ENCODE data around the gene ADAT1. TPM values are rescaled to one million over a fixed set of nuclear protein-coding genes. Genes with fewer than 3 reads are reported as not detected.
"Not testable (repeated sequence)": the region's sequence is repeated elsewhere in the genome, so short reads cannot be mapped to it uniquely, and the experiment has no call there.

Gene ADAT1
- total RNA-seq, 2 experiments from 2014 or later = 60.3 to 66.1 TPM

DNA sequence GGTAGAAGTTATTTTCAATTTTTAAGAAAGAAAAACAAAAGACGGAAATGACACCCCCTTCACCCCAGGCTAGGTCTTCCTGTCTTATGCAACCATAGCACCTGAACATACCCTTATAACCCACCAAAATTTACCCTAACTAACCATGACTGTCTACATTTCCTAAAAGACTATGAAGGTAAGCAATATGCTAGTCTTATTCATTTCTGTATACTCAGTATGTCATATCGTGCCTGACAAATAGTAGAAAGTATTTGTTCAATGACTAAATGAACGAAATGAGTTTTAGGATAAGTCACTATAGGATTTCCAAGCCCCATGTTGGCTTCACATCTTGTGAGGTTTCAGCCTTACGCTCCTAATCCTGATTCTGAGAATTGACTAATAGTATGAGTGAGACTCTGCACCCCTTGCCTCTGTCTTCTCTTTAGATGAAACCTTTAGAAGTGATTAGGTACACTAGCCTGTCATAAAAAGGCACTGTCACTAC lies 6.5 kb downstream of the ADAT1 start:
- no peak for DNase-seq
- peak overlapping the region; percentile 43 for H3K4me3 Mint-ChIP-seq
- CTCF ChIA-PET = no interaction called here
- H3K27ac Mint-ChIP-seq = peak overlapping the region; percentile 89
- H3K27me3 Mint-ChIP-seq = no peaks in the 10 kb centered on the region
- peaks cover 38% of the 10 kb centered on the region for H3K4me1 Mint-ChIP-seq
- no peaks in the 10 kb centered on the region for H3K9me3 Mint-ChIP-seq
- POLR2A ChIA-PET = no interaction called here
- H3K36me3 Mint-ChIP-seq (ENCODE audit: low read depth) = peaks cover 67% of the 10 kb centered on the region

DNA sequence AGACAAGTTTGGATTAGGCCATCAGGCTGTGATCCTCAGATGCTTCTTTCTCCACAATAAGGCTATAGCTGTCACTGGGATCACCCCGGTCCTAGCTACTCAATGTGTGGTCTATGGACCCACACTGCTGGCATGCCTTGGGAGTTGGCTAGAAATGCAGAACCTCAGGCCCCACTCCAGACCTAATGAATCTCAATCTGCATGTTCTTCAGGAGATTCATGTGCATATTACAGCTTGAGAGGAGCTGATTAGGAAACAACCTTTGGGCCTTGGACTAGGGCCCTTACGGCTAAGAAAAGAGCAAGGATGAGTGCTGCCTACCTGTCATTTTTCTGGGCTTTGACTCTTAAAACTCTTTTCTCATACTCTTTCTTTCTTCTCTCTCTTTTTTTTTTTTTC lies 7.5 kb downstream of the ADAT1 start:
- H3K4me1 Mint-ChIP-seq = peaks cover 28% of the 10 kb centered on the region
- no peak overlapping the region for H3K4me3 Mint-ChIP-seq
- H3K27me3 Mint-ChIP-seq = no peaks in the 10 kb centered on the region
- H3K36me3 Mint-ChIP-seq (ENCODE audit: low read depth) = peaks cover 67% of the 10 kb centered on the region
- no peaks in the 10 kb centered on the region for H3K9me3 Mint-ChIP-seq
- CTCF ChIA-PET = interaction anchor here (0.6 to 0.7 kb wide), 2 partner anchors 20 to 344 kb away, joined by 3 to 4 read pairs; no protein-coding TSS in a partner anchor
- POLR2A ChIA-PET = interaction anchor here (0.7 kb wide), 1 partner anchor 42 kb away, joined by 7 read pairs; no protein-coding TSS in a partner anchor
- DNase-seq = no peak
- H3K27ac Mint-ChIP-seq = peak overlapping the region; percentile 89

DNA sequence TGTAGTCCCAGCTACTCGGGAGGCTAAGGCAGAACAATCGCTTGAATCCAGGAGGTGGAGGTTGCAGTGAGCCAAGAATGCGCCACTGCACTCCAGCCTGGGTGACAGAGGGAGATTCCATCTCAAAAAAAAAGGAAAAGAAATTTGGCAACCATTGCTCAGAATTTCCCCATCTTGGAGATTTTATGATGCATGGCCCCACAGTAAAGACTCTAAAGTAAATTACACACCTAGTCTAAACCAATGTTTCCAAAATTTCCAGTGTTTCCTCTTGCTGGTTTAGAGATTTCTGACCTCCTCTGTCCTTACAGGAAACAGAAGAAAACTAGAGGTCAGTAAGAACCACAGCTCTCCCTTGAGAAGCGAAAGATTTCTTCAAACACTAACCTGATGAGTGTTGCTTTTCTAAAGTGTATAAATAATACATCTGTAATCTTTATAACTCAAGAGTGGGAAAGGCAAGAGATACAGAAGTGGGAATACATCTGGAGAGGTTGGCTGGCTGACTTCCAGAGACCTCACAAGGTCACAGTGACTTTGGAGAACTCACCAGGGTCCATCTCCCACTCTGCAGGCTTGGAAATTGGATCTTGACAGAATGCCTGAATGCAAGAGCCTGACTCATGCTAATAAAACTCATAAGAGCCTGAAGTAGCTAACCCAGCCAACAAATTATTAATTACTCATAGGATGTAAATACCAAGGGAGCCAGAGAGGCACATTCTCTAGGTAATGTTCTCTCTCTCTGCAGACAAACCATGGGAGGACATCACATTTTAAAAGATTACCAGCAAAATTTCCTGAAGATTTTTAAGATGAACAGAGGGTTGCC lies 8.8 kb downstream of the ADAT1 start:
- no peak for DNase-seq
- Mint-ChIP-seq H3K27me3 (no peaks in the 10 kb centered on the region), H3K27ac (no peak overlapping the region), H3K9me3 (no peaks in the 10 kb centered on the region), H3K4me1 (peaks cover 22% of the 10 kb centered on the region), H3K36me3 (ENCODE audit: low read depth) (peaks cover 64% of the 10 kb centered on the region), H3K4me3 (no peak overlapping the region)
- ChIA-PET CTCF (no interaction called here), POLR2A (interaction anchor here (0.7 kb wide), 2 partner anchors 49 to 505 kb away, joined by 3 to 4 read pairs; no protein-coding TSS in a partner anchor)

DNA sequence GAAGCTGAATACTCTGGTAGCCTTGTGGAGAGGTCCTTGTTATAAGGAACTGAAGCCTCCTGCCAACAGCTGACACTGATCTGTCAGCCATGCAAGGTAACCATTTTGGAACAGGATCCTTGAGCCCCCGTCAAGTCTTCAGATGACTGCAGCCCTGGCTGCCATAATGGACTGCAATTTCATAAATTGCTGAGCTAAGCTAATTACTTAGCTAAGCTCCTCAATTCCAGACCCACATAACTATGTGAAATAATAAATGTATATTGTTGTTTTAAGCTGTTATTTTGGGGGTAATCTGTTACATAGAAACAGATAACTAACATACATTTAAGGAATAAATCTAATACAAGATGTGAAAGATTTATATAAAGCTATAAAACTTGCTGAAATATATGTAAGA lies 16.6 kb downstream of the ADAT1 start:
- H3K4me1 Mint-ChIP-seq = no peaks in the 10 kb centered on the region
- CTCF ChIA-PET = interaction anchor here (0.9 to 1.2 kb wide), 4 partner anchors 12 to 409 kb away, joined by 3 to 4 read pairs (median 3); no protein-coding TSS in a partner anchor
- POLR2A ChIA-PET = no interaction called here
- peaks cover 11% of the 10 kb centered on the region for H3K9me3 Mint-ChIP-seq
- H3K36me3 Mint-ChIP-seq (ENCODE audit: low read depth) = peaks cover 47% of the 10 kb centered on the region
- no peak overlapping the region for H3K27ac Mint-ChIP-seq
- no peak overlapping the region for H3K4me3 Mint-ChIP-seq
- no peak for DNase-seq
- H3K27me3 Mint-ChIP-seq = no peaks in the 10 kb centered on the region

DNA sequence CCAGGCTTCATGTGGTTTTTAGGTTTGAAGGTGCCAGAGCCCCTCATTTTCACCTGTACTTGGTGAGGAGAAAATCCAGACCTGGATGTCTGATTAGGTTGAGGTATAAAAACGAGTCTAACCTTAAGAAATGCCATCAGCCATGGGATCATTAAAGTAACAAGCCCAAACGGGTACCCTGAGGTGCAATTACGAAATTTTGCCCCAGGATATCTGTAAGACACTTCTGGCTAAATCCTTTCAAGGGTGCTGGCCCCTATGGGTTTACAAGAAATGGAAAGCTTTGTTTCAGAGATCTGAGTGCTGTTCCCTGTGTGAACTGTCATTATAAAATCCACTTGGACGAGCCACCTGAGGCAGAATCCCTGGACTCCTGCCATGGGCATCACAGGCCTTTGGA lies 19.8 kb downstream of the ADAT1 start:
- H3K27ac Mint-ChIP-seq = no peak overlapping the region
- no peaks in the 10 kb centered on the region for H3K4me1 Mint-ChIP-seq
- POLR2A ChIA-PET = no interaction called here
- no peak overlapping the region for H3K4me3 Mint-ChIP-seq
- DNase-seq = no peak
- peaks cover 59% of the 10 kb centered on the region for H3K36me3 Mint-ChIP-seq (ENCODE audit: low read depth)
- H3K9me3 Mint-ChIP-seq = peaks cover 11% of the 10 kb centered on the region
- CTCF ChIA-PET = interaction anchor here (0.7 kb wide), 1 partner anchor 17 kb away, joined by 3 read pairs; no protein-coding TSS in a partner anchor
- no peaks in the 10 kb centered on the region for H3K27me3 Mint-ChIP-seq

DNA sequence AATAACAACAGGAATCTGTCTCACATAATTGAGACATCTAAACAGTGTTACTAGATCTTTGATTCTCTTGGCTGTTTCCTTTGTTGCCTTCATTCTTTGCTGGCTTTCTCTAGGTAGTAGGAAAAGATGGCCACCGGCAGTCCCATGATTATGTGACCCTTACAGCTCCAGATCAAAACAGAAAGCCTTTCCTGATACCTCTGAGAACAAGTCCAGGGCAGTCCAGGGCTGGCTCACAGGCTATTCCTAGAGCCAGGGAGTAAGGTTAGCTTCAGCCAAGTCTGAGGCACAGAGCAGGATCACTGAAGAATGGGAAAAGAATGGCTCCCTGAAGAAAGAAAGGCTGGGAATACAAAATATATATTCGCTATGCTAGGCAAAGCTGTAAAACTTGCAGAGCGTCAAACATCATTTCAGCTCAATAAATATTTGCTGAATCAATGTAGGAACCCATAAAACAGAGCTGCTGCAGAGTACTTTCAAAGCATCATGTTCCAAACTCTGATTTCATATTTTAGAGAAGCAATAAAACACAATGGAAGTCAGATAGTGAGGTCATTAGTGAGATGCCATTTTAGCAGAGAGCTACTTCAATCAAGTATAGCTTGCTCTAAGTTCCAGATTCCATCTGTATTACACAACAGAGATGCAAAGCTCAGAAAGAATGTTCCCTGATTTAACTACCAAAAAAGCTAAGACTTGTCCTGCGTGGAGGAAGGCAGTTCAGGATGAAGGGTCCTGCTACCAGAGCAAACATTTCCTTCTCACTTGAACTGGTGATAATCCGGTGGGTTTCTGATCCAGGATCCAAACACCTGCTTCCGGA lies 23.4 kb downstream of the ADAT1 start:
- Mint-ChIP-seq H3K27ac (no peak overlapping the region), H3K4me3 (no peak overlapping the region), H3K4me1 (peaks cover 6% of the 10 kb centered on the region), H3K27me3 (no peaks in the 10 kb centered on the region), H3K36me3 (ENCODE audit: low read depth) (peaks cover 59% of the 10 kb centered on the region), H3K9me3 (peaks cover 11% of the 10 kb centered on the region)
- DNase-seq = no peak
- CTCF ChIA-PET = interaction anchor here (0.5 to 1.0 kb wide), 4 partner anchors 10 to 82 kb away, joined by 3 read pairs; no protein-coding TSS in a partner anchor
- POLR2A ChIA-PET = no interaction called here

DNA sequence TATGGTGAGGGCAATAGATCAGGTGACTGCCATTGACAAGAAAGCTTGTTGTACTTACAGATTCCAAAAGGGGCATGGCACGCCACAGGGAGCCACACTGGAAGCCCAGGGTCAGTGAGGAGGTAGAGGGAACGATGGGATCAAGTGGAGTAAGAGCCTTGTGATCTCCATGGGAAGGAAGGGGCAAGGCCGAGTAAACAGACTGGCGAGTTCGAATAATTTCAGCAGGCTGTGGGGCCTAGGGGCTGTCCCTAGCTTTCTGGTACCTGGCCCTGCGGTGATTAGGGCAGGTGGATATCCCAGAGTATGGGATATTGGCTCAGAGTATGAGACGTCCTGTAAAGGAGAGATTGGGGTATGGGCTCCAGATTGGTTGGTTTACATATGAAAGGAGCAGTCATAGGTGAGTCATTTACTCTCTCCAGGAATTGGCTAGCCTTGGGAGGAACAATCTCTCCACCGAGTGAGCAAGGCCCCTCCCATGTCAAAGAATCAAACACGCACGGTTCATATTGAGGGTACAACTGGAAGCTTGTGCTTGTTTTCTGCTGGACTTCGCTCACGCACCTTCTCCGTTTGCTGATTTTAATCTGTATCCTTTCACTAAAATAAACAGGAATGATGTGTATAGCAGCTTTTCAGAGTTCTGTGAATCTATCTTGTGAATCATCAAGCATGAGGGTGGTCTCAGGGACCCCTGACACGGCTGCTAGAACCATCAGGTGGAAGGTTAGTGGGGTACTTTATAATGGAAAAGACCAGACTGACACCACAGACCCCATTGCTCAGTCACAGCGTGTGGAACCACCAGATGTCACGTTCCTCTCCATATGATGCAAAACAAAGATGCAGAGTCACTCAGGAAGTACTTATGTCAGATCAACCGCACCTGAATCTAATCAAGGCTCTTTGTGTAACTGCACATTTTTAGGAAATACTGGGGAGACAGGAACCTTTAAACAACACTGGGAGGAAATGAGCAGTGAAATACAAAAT lies 29.0 kb downstream of the ADAT1 start:
- Mint-ChIP-seq H3K36me3 (ENCODE audit: low read depth) (peaks cover 20% of the 10 kb centered on the region), H3K4me1 (peaks cover 16% of the 10 kb centered on the region), H3K9me3 (no peaks in the 10 kb centered on the region), H3K27me3 (no peaks in the 10 kb centered on the region), H3K27ac (peak overlapping the region; percentile 57), H3K4me3 (no peak overlapping the region)
- POLR2A ChIA-PET = no interaction called here
- CTCF ChIA-PET = no interaction called here
- DNase-seq = peak; percentile 11

DNA sequence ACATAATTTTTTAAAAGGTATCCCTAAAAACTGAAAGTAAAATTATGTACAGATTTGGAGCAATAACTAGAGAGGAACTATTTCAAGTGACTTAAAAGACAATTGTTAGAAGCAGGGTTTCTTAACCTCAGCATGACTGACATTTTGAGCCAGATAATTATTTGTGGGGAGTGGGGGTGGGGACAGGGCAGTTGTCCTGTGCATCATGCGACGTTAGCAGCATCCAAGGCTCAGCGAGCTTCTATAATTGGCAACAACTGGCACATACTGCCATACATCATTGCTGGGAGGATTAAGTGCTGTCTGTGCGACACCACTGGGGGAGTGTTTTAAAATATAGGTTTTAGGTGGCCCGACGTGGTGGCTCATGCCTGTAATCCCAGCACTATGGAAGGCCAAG lies 29.8 kb downstream of the ADAT1 start:
- DNase-seq = no peak
- POLR2A ChIA-PET = no interaction called here

DNA sequence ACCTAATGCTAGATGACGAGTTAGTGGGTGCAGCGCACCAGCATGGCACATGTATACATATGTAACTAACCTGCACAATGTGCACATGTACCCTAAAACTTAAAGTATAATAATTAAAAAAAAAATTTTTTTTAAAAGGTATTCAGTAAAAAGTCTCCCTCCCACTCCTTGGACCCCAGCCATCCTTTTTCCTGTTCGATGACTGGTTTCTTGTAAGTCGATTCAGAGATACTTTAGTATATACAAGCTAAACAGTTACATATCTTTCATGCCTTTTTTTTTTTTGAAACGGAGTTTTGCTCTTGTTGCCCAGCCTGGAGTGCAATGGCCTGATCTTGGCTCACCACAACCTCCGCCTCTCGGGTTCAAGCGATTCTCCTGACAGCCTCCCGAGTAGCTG lies 31.2 kb downstream of the ADAT1 start:
- not testable (repeated sequence) for H3K27me3 Mint-ChIP-seq; H3K36me3 Mint-ChIP-seq (ENCODE audit: low read depth); H3K9me3 Mint-ChIP-seq; H3K4me3 Mint-ChIP-seq; DNase-seq; H3K27ac Mint-ChIP-seq
- POLR2A ChIA-PET = interaction anchor here (0.6 kb wide), 1 partner anchor 248 kb away, joined by 3 read pairs; no protein-coding TSS in a partner anchor
- CTCF ChIA-PET = interaction anchor here (1.4 kb wide), 1 partner anchor 27 kb away, joined by 3 read pairs; no protein-coding TSS in a partner anchor
- peaks cover 16% of the 10 kb centered on the region for H3K4me1 Mint-ChIP-seq

More for the DNA sequence above, 29.8 kb downstream of the ADAT1 start:
- Mint-ChIP-seq H3K4me1 (peaks cover 16% of the 10 kb centered on the region), H3K27ac (no peak overlapping the region), H3K4me3 (no peak overlapping the region), H3K36me3 (ENCODE audit: low read depth) (peaks cover 19% of the 10 kb centered on the region), H3K27me3 (no peaks in the 10 kb centered on the region), H3K9me3 (no peaks in the 10 kb centered on the region)
- CTCF ChIA-PET = no interaction called here

DNA sequence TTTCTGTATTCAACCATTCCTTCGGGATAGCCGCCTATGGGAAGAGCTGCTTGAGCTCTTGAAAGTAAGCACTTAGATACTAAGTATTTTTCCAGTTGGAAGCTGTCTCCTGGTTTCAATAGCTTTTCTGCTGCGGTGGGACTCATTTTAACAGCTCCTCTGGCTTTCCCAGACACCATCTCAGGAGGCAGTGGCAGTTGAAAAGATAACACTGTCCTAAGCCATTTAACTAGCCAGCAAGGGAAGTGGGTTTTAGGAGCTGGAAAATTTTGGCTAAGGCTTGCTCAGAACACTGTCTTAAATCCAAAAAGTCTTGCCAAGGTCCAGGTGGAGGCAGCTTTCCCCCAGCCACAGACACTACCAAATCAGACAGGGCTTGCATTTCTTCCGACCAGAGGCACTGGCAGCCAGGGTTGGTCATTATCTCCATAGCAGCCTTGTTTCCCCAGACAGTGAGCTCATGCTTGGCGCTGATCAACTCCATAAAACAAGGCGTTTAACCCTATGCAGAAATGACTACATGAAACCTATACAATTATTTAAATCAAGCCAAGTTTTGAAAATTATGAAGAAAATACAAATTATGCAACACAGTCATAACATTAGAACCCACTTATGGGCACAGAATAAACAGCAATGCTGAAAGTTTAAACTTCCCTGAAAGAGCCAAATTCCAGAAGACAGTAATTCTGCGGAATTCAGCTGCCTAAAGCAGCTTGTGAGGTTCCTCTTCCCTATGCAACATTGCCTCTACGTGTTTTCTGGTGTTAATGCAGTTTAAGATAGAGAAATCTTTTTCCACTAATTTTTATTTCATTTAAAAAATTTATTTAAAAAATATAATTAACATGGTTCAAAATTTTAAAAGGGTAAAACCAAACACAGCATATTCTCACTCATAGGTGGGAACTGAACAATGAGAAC lies 31.9 kb downstream of the ADAT1 start:
- H3K27me3 Mint-ChIP-seq = no peaks in the 10 kb centered on the region
- no peak overlapping the region for H3K27ac Mint-ChIP-seq
- no peak overlapping the region for H3K4me3 Mint-ChIP-seq
- ChIA-PET CTCF (interaction anchor here (0.6 to 1.4 kb wide), 3 partner anchors 15 to 115 kb away, joined by 3 to 4 read pairs (median 3); no protein-coding TSS in a partner anchor), POLR2A (interaction anchor here (0.6 kb wide), 1 partner anchor 247 kb away, joined by 3 read pairs; no protein-coding TSS in a partner anchor)
- H3K9me3 Mint-ChIP-seq = no peaks in the 10 kb centered on the region
- peaks cover 16% of the 10 kb centered on the region for H3K4me1 Mint-ChIP-seq
- no peak for DNase-seq
- peaks cover 8% of the 10 kb centered on the region for H3K36me3 Mint-ChIP-seq (ENCODE audit: low read depth)

DNA sequence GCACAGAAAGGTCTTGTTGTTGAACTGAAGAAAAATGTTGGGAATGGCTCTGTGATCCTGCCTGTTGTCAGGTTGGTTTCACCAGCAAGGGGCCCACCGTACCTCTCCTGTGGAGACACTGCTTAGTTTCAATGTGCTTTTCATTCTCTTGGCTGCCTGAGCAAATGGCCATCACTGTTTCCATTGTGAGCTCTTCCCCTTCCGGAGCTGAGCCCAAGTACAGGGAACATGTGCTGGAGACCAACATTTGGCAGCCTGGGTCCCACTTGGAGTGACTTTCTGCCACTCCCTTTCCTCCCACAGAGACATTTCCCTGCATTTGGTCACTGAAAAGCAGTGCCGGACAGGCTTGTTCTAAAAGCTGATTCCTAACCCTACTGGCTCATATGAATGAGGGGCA lies 33.8 kb downstream of the ADAT1 start:
- POLR2A ChIA-PET = no interaction called here

More for the DNA sequence above, 33.8 kb downstream of the ADAT1 start:
- Mint-ChIP-seq H3K36me3 (ENCODE audit: low read depth) (peaks cover 5% of the 10 kb centered on the region), H3K4me1 (peaks cover 9% of the 10 kb centered on the region), H3K27me3 (no peaks in the 10 kb centered on the region), H3K27ac (no peak overlapping the region), H3K4me3 (no peak overlapping the region), H3K9me3 (no peaks in the 10 kb centered on the region)
- CTCF ChIA-PET = interaction anchor here (0.7 to 1.4 kb wide), 2 partner anchors 52 to 72 kb away, joined by 3 read pairs; no protein-coding TSS in a partner anchor
- no peak for DNase-seq

All from activated CD4-positive, alpha-beta T cell treated with anti-CD3 and anti-CD28 coated beads, Interleukin-2, amount 10 ng/mL, durations not matched to agents 7 days and 5 days (primary cell).